ENCODE data around the gene ACAD10. TPM values are rescaled to one million over a fixed set of nuclear protein-coding genes. Genes with fewer than 3 reads are reported as not detected.

Gene ACAD10
- total and polyA plus RNA-seq, 2 of the 13 experiments (the other 11 are each of a cell fraction or from before 2014, with no cell fraction given) = 15.2 to 16.3 TPM

DNA sequence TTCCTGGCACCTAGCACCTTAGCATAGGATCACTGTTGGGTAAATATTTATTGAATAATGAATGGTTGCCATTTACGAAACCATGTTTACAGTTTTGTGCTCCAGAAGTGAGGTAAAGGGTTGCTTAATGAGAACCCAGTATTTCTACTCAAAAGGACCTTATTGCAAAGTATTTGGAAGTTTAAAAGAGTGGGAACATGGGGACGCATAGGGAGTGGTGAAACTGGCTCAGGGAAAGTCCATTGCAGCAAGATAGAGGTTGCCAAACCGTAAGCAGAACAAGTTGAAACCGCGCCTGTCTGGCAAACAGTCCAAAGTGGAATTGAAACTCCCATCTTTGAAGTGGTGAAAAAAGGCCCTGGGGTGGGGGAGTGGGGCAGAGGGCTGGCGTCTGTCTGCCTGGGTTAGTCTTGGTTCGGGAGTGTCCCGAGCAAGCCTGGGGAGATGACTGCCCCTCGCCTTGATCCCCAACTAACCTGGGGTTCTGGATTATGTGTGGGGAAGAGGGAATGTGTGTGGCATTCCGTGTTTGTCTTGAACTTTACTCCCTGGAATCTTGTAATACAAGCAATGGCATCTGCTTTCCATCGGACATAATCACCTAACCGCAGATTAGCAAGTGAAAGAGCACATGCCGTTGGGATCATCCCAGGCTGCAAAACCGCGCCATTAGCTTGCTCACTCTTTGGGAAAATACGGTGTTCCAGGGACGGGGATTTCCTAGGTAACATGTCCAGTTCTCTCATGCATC, 88.1 kb downstream of the ACAD10 start (continued):
- TF ChIP-seq ZBTB34 (CRISPR knock-in tag; IDR thresholded peaks at IDR 0.05) (0 out of 2 replicates have a peak, but pooled peaks have one; percentile 44), RAD51 (IDR thresholded peaks at IDR 0.05; ENCODE audit: borderline replicate concordance) (no peak), ELF3 (CRISPR knock-in tag; IDR thresholded peaks at IDR 0.05) (no peak), TMF1 (CRISPR knock-in tag; IDR thresholded peaks at IDR 0.05; ENCODE audit: low read depth) (no peak), KAT8 (CRISPR knock-in tag; IDR thresholded peaks at IDR 0.05) (peak; percentile 39; the same call in 1 of the 2 replicates), ZNF124 (CRISPR knock-in tag; IDR thresholded peaks at IDR 0.05) (no peak; the same call in 1 of the 2 replicates), JUNB (CRISPR knock-in tag; IDR thresholded peaks at IDR 0.05; ENCODE audit: borderline replicate concordance) (no peak), ZFP90 (CRISPR knock-in tag; IDR thresholded peaks at IDR 0.05; ENCODE audit: borderline replicate concordance) (0 out of 2 replicates have a peak, but pooled peaks have one; percentile 17), ZNF749 (CRISPR knock-in tag; IDR thresholded peaks at IDR 0.05; ENCODE audit: borderline replicate concordance) (no peak), DBP (CRISPR knock-in tag; IDR thresholded peaks at IDR 0.05; ENCODE audit: not compliant biosample characterization) (no peak), ZFP36L2 (CRISPR knock-in tag; IDR thresholded peaks at IDR 0.05) (no peak), ZNF879 (CRISPR knock-in tag; IDR thresholded peaks at IDR 0.05) (no peak), ZNF670 (CRISPR knock-in tag; IDR thresholded peaks at IDR 0.05; ENCODE audit: borderline replicate concordance) (no peak), PPARG (CRISPR knock-in tag; conservative IDR thresholded peaks at IDR 0.05) (no peak; the same call in 1 of the 2 replicates), ZFP41 (CRISPR knock-in tag; IDR thresholded peaks at IDR 0.05; ENCODE audit: borderline replicate concordance) (no peak), ZNF329 (CRISPR knock-in tag; IDR thresholded peaks at IDR 0.05; ENCODE audit: low read depth) (no peak), ZNF577 (CRISPR knock-in tag; IDR thresholded peaks at IDR 0.05; ENCODE audit: borderline replicate concordance, low read depth) (no peak), RXRA (CRISPR knock-in tag; IDR thresholded peaks at IDR 0.05) (peak; percentile 81), ZNF790 (CRISPR knock-in tag; IDR thresholded peaks at IDR 0.05; ENCODE audit: borderline replicate concordance) (no peak; the same call in 1 of the 2 replicates), FOXM1 (CRISPR knock-in tag; IDR thresholded peaks at IDR 0.05) (no peak), ETV6 (CRISPR knock-in tag; conservative IDR thresholded peaks at IDR 0.05) (no peak), GABPA (IDR thresholded peaks at IDR 0.05; ENCODE audit: low read depth, low read length) (no peak), GABPA (CRISPR knock-in tag; IDR thresholded peaks at IDR 0.05; ENCODE audit: low read depth) (no peak), HOXA7 (CRISPR knock-in tag; IDR thresholded peaks at IDR 0.05) (no peak), ZNF652 (CRISPR knock-in tag; IDR thresholded peaks at IDR 0.05; ENCODE audit: borderline replicate concordance, low read depth) (no peak), ZC3H13 (CRISPR knock-in tag; IDR thresholded peaks at IDR 0.05) (no peak), ZNF451 (CRISPR knock-in tag; IDR thresholded peaks at IDR 0.05) (no peak), RELA (CRISPR knock-in tag; IDR thresholded peaks at IDR 0.05) (no peak; the same call in 1 of the 2 replicates), FOXA3 (CRISPR knock-in tag; IDR thresholded peaks at IDR 0.05) (no peak; the same call in 1 of the 2 replicates), HNF4A (CRISPR knock-in tag; IDR thresholded peaks at IDR 0.05) (peak; percentile 72), SOX13 (IDR thresholded peaks at IDR 0.05) (no peak), SOX13 (CRISPR knock-in tag; conservative IDR thresholded peaks at IDR 0.05 in 1 of 2, IDR thresholded peaks at IDR 0.05 in 1 of 2) (no peak; a peak in 1 of 4 replicates), BHLHE40 (IDR thresholded peaks at IDR 0.05; ENCODE audit: low read length) (no peak)

Data from HepG2 (cell line).